ENCODE measurements around the gene RHO. TPM values are rescaled to one million over a fixed set of nuclear protein-coding genes. Genes with fewer than 3 reads are reported as not detected.
"Not testable (repeated sequence)": the region's sequence is repeated elsewhere in the genome, so short reads cannot be mapped to it uniquely, and the experiment has no call there.

The RHO gene
- total RNA-seq, result not detected

DNA sequence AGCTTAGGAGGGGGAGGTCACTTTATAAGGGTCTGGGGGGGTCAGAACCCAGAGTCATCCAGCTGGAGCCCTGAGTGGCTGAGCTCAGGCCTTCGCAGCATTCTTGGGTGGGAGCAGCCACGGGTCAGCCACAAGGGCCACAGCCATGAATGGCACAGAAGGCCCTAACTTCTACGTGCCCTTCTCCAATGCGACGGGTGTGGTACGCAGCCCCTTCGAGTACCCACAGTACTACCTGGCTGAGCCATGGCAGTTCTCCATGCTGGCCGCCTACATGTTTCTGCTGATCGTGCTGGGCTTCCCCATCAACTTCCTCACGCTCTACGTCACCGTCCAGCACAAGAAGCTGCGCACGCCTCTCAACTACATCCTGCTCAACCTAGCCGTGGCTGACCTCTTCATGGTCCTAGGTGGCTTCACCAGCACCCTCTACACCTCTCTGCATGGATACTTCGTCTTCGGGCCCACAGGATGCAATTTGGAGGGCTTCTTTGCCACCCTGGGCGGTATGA is at the start of gene RHO:
Gene RHO, plus strand, starts transcription at position 51 of the 512 bp plus-strand sequence. Its CDS starts 95 bp downstream, at position 146.
- Histone ChIP-seq H3K27ac (no peak within 1 kb of the TSS), H3K36me3 (no peaks in the 10 kb centered on the region), H3K9me3 (no peaks in the 10 kb centered on the region), H3K27me3 (no peaks in the 10 kb centered on the region), H3K4me1 (peaks cover 0 to 13% (median 2%) of the 10 kb centered on the region in 4 donors), H3K4me3 (no peak within 1 kb of the TSS)
- no peak for DNase-seq (ENCODE audit: low spot score in 2 of 2)
- TF ChIP-seq EP300 (IDR thresholded peaks at IDR 0.05) (no peak), POLR2A (IDR thresholded peaks at IDR 0.05) (no peak)
- TF ChIP-seq, protein P1, sequence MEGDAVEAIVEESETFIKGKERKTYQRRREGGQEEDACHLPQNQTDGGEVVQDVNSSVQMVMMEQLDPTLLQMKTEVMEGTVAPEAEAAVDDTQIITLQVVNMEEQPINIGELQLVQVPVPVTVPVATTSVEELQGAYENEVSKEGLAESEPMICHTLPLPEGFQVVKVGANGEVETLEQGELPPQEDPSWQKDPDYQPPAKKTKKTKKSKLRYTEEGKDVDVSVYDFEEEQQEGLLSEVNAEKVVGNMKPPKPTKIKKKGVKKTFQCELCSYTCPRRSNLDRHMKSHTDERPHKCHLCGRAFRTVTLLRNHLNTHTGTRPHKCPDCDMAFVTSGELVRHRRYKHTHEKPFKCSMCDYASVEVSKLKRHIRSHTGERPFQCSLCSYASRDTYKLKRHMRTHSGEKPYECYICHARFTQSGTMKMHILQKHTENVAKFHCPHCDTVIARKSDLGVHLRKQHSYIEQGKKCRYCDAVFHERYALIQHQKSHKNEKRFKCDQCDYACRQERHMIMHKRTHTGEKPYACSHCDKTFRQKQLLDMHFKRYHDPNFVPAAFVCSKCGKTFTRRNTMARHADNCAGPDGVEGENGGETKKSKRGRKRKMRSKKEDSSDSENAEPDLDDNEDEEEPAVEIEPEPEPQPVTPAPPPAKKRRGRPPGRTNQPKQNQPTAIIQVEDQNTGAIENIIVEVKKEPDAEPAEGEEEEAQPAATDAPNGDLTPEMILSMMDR (IDR thresholded peaks at IDR 0.05), result no peak
- WGBS, 2 donors, result 92 to 94% methylated on average over 17 to 18 of the region's 18 CpGs

DNA sequence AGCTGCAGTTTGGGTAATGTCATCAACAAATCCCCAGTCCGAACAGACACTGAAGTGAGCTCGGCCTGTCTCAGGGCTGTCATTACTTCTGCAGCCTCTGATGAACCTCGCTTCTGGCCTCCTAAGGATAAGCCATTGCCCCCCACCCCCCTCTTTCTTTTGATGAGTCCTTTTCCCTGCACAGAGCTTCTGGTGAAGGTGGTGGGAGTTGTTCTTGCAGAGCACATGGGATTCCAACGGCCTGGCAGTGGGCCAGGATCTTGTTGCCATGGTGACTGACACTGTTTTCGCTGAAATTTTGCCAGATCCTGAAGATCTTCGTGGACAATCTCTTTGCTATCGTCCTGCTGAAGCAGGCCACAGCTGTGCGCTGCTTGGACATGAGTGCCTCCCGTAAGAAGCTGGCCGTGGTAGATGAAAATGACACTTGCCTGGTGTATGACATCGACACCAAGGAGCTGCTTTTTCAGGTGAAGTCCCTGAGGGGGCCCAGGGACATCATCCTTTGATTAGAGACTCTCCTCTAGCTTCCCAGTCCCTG is 47.1 kb upstream of the RHO start:
- 33 to 54% methylated on average over 4 to 6 of the region's 11 CpGs for WGBS, 2 donors
- peaks cover 0 to 55% (median 7%) of the 10 kb centered on the region in 3 donors for H3K36me3 ChIP-seq

DNA sequence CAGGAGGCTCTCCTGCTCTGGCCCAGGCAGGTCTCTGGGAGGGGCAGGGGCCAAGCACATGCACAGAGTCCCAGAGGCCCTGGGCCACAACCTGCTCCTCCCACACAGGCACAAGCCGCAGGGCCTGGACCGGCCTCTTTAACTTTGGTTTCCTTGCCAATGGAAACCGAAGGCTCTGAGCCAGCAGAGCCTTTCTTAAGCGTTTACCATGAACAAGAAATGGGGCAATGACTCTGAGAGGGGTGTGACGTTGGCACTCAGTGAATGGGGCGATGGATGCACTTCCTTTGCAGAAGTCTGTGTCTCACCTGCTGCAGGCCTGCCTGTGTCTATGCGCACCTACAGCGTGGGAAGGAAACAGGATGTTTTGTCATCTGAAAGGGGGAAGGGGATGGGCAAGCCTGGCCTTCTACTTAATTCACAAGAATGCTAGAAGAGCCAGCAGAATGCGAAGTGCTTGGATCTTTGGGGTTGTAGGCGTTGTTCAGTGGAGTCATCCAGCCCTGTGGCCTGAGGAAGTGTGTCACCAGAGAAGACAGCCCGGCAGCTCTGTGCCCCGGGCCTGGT is 46.6 kb upstream of the RHO start:
- DNase-seq (ENCODE audit: low spot score in 2 of 2), result peak; percentile 33 to 53

More for the DNA sequence above, 47.1 kb upstream of the RHO start:
- peak; percentile 25 to 38 for DNase-seq (ENCODE audit: low spot score in 2 of 2)
- not testable (repeated sequence) for H3K9me3 ChIP-seq, H3K27me3 ChIP-seq, H3K4me3 ChIP-seq
- Histone ChIP-seq H3K27ac (peak overlapping the region in 3 of 4 donors; percentile 47 to 77 (median 74)), H3K4me1 (peaks cover 0 to 41% (median 20%) of the 10 kb centered on the region in 4 donors)

DNA sequence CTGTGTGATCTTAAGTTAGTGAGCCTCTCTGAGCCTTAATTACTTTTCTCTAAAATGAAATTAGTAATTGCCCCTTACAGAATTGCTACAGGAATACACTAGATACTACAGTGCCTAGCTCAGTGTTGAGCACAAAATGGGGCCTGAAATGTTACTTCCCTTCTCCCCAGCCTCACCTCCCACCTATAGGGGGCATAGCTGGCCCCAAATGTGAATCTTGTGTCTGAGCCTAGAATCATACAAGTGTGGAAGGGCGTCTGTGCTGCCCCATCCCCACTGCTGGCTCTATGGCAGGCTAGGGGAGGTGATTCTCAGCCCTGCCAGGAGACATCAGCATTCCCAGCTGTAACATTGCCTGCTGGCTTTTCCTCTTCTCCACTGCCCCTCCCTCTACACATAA is 45.7 kb upstream of the RHO start:
- peaks cover 0 to 41% (median 3%) of the 10 kb centered on the region in 3 donors for H3K36me3 ChIP-seq
- no peak for DNase-seq (ENCODE audit: low spot score in 2 of 2)
- peak overlapping the region in 3 of 4 donors; percentile 47 to 77 (median 74) for H3K27ac ChIP-seq
- TF ChIP-seq EP300 (IDR thresholded peaks at IDR 0.05) (no peak), POLR2A (IDR thresholded peaks at IDR 0.05) (no peak)
- TF ChIP-seq, protein P1 (IDR thresholded peaks at IDR 0.05), result no peak
- 79 to 83% methylated on average over 1 of the region's 1 CpG for WGBS, 2 donors
- H3K4me1 ChIP-seq, result peaks cover 0 to 56% (median 29%) of the 10 kb centered on the region in 4 donors
- H3K4me3 ChIP-seq, result no peak overlapping the region
- no peaks in the 10 kb centered on the region for H3K27me3 ChIP-seq
- no peaks in the 10 kb centered on the region for H3K9me3 ChIP-seq

More for the DNA sequence above, 46.6 kb upstream of the RHO start:
- peaks cover 0 to 47% (median 25%) of the 10 kb centered on the region in 4 donors for H3K4me1 ChIP-seq
- H3K27me3 ChIP-seq, result no peaks in the 10 kb centered on the region
- H3K36me3 ChIP-seq, result peaks cover 0 to 49% (median 3%) of the 10 kb centered on the region in 3 donors
- no peak overlapping the region for H3K4me3 ChIP-seq
- peak overlapping the region in 3 of 4 donors; percentile 47 to 77 (median 74) for H3K27ac ChIP-seq
- 36 to 52% methylated on average over 11 to 12 of the region's 12 CpGs for WGBS, 2 donors
- TF ChIP-seq, protein P1 (IDR thresholded peaks at IDR 0.05), result no peak
- TF ChIP-seq POLR2A (IDR thresholded peaks at IDR 0.05), result no peak
- TF ChIP-seq EP300 (IDR thresholded peaks at IDR 0.05), result no peak
- H3K9me3 ChIP-seq, result no peaks in the 10 kb centered on the region

DNA sequence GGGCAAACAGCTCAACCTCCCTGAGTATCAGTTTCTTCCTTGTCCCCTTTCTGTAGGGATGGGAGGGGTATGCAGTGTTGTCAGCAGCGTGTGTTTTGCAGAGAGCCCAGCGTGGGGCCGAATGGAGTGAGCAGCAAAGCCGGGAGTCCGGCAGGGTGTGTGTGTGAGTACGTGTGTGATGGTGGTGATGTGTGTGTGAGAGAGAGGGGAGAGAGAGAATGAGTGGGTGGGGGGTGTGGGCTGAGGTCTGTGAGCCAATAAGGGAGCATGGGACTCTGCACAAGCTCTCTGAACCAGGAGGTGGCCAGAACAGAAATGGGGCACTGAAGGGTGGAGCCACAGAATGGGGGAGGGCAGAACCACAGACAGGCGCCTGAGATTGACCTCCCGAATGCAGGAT is 44.6 kb upstream of the RHO start:
- TF ChIP-seq POLR2A (IDR thresholded peaks at IDR 0.05) (no peak), EP300 (IDR thresholded peaks at IDR 0.05) (no peak)
- TF ChIP-seq, protein P1 (IDR thresholded peaks at IDR 0.05), result no peak
- Histone ChIP-seq H3K27me3 (no peaks in the 10 kb centered on the region), H3K36me3 (peaks cover 0 to 41% (median 3%) of the 10 kb centered on the region in 3 donors), H3K4me3 (no peak overlapping the region), H3K4me1 (peaks cover 0 to 59% (median 29%) of the 10 kb centered on the region in 4 donors), H3K27ac (peak overlapping the region in 1 of 4 donors; percentile 93), H3K9me3 (no peaks in the 10 kb centered on the region)
- DNase-seq (ENCODE audit: low spot score in 2 of 2), result no peak
- WGBS, 2 donors, result 75 to 79% methylated on average over 8 of the region's 8 CpGs

DNA sequence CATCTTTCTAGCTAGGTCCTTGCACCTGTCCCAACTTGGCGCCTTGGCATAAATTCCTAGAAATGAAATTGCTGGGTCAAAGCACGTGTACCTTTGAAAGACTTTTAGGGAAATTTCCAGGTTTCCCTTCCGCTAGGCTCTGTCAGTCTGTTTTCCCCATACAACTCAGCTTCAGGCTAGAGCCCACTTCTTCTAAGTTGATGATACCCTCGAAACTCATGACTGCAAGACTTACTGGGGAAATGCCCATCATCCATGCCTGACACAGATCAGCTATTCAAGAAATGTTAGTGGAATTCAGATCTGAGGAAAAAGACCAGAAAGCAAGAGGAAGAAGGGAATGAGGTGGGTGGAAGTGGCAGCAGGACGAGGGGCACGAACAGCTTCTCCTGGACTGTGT is 43.3 kb upstream of the RHO start:
- WGBS, 2 donors, result 65 to 83% methylated on average over 6 of the region's 6 CpGs
- H3K27me3 ChIP-seq; H3K4me3 ChIP-seq; DNase-seq (ENCODE audit: low spot score in 2 of 2); H3K9me3 ChIP-seq: not testable (repeated sequence)
- Histone ChIP-seq H3K4me1 (peaks cover 0 to 59% (median 29%) of the 10 kb centered on the region in 4 donors), H3K27ac (peak overlapping the region; percentile 22 to 93 (median 54)), H3K36me3 (peaks cover 0 to 33% (median 2%) of the 10 kb centered on the region in 3 donors)
